HAP-1 (cell line): ENCODE measurements around the gene RAPSN.
"Not testable (repeated sequence)": the region's sequence is repeated elsewhere in the genome, so short reads cannot be mapped to it uniquely, and the experiment has no call there.

Experiments used
- DNase-seq, 2 experiments: peaks; one replicate each; pipeline ENCODE4 v3.0.0-alpha.2; 2016 to 2020; ENCODE audit warnings: low spot score in 2 of 2
- H3K27me3 ChIP-seq: fragments of 250-450 bp; sonication (Bioruptor Pico); 2 replicates; pipeline ENCODE4 v1.5.1; 2020; ENCODE audit warnings: low read depth, mild to moderate bottlenecking, moderate library complexity
- H3K36me3 ChIP-seq: fragments of 250-450 bp; sonication (Bioruptor Pico); replicated peaks from 2 replicates; pipeline ENCODE4 v1.5.1; 2020; ENCODE audit warnings: mild to moderate bottlenecking
- H3K4me1 ChIP-seq: fragments of 250-450 bp; sonication (Bioruptor Pico); 2 replicates; pipeline ENCODE4 v1.5.1; 2020; ENCODE audit warnings: mild to moderate bottlenecking
- H3K4me3 ChIP-seq: fragments of 250-450 bp; sonication (Bioruptor Pico); 2 replicates; pipeline ENCODE4 v1.5.1; 2020; ENCODE audit warnings: mild to moderate bottlenecking, moderate library complexity
- H3K9me3 ChIP-seq: fragments of 250-450 bp; sonication (Bioruptor Pico); 2 replicates; pipeline ENCODE4 v1.5.1; 2020; ENCODE audit warnings: mild to moderate bottlenecking, moderate library complexity
- in situ Hi-C: fragments of 300-500 bp; cut with MboI; formaldehyde crosslinking; loops from 3 replicates; pipeline ENCODE4 v1.14.3; 2020; ENCODE audit warnings: low sequenced_read_pairs, inconsistent platforms, mixed read lengths

The RAPSN gene

DNA sequence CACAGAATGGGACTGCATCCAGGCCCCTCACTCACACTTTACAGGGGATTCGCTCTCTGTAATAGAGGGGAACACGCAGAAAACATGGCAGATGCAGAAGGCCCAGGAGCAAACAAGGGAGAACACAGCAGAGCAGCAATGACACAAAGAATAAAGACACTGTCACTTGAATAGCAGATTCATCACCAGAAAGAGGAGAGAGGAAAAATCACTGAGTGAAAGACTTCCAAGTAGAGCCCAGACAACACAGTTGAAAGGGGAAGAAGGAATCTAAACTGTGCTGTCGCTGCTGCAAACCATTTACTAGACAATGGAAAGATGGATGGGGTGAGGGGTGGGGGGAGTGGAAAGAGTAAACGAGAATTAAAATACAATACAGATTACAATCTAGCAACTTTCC, 28.8 kb upstream of the RAPSN start:
- in situ Hi-C loops = no loop called here
- Histone ChIP-seq H3K27me3 (no peaks in the 10 kb centered on the region), H3K36me3 (peaks cover 90% of the 10 kb centered on the region), H3K4me3 (no peak overlapping the region), H3K4me1 (no peaks in the 10 kb centered on the region), H3K9me3 (no peaks in the 10 kb centered on the region)
- no peak for DNase-seq

DNA sequence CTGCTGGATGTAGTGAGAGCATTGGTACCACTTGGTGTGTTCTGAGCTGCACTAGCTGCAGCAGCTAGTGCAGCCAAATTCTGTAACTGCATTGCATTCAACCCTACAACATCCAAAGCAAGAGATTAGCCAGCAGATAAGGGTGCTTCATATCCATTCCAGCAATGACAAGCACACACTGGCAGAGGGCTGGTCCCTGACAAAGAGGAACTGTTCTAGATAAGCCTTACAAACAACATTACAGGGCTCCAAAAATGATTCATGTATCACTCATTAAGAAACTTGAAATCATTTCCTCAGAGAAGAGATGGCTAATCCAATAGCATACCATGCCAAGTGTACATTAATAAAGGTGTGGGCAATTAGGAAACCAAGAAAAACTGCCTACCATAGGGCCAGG, 28.4 kb upstream of the RAPSN start:
- no peak overlapping the region for H3K4me3 ChIP-seq
- no peaks in the 10 kb centered on the region for H3K27me3 ChIP-seq
- peaks cover 90% of the 10 kb centered on the region for H3K36me3 ChIP-seq
- in situ Hi-C loops = no loop called here
- no peak for DNase-seq
- no peaks in the 10 kb centered on the region for H3K9me3 ChIP-seq
- H3K4me1 ChIP-seq = no peaks in the 10 kb centered on the region

DNA sequence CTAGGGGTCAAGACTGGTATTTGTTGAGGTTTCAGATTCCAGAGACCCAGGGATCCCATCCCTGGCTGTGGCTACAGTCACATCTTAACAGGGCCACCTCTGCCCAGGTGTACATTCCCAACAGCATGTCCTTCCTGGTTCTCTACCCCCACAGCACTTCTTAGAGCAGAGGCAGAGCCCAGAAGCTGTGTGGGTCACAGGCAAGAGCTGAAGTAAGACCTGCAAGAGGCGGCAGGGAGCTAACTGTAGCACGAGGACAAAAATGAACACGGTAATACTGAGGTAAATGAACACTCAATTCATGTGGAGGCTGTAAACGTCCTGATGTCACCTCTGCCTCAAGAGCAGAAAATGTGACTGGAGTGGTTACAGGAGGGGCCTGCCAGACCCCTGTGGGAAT, 21.7 kb upstream of the RAPSN start:
- Histone ChIP-seq H3K4me1 (no peaks in the 10 kb centered on the region), H3K27me3 (no peaks in the 10 kb centered on the region), H3K9me3 (no peaks in the 10 kb centered on the region), H3K36me3 (peaks cover 73% of the 10 kb centered on the region), H3K4me3 (no peak overlapping the region)
- in situ Hi-C loops = no loop called here
- DNase-seq = no peak

DNA sequence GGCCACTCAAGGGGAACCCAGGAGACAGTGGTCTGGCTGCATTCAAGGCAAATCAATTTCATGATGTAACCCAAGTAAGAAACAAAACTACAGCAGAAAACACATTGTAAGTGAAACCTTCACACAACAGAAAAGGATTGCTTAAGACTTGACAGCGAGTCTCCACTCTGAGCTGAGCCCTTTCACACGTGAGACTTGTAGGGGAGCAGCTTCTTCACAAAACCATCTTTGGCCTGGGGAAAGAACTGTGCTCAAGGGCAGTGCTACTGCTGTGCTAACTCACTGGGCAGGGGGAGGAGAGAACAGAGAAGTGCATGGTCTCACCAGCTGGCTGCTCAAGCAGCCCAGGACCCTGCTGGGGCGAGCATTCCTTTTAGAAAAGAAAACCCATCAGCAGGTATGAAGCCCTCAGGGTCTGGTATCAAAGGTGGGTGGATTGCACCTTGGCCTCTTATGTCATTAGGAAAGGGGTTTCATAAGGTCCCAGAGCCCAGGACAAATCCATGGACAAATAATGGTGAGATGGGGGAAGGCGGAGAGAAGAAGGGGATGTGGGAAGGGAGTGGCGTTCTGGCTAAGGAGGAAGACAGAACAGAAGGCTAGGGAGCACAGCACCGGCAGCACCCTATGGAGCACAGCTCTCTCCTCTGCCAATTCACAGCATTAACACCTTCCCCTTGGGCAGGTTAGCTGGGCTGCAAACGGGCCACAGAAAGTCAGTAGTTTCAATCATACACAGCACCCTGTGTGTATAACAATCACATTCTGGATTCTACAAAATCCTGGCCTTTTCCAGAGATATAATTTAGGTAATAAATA, 20.6 kb upstream of the RAPSN start:
- peaks cover 67% of the 10 kb centered on the region for H3K36me3 ChIP-seq
- in situ Hi-C loops = no loop called here

DNA sequence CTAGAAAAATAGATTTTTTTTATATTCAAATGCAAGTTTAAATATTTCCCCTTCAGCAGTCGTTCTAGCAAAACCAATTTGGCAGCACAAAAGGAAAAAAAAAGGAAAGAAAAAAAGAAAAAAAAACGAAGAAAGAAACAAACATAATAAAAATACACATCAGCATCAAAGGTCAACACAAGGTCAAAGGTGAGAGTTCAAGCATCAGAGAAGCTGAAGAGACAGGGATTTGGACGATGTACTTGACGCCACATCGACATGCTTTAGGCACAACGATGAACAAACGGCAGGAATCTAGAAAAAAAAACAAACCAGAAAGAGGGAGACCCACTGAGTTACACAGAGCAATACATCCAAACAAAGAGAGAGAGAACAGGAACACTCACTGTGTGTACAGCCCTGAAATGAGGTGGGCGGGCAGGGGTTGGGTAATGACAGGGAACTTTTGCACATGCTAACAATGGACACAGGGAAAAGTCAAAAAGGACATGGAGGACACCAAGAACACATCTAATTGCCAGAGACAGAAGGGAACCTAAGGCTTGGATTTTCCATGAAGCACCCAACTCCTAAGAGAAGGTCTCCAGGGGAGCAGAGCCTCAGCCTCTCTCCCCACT, 19.8 kb upstream of the RAPSN start:
- Histone ChIP-seq H3K36me3 (peaks cover 64% of the 10 kb centered on the region), H3K9me3 (no peaks in the 10 kb centered on the region), H3K4me1 (peaks cover 5% of the 10 kb centered on the region), H3K4me3 (no peak overlapping the region), H3K27me3 (no peaks in the 10 kb centered on the region)
- in situ Hi-C loops = no loop called here
- DNase-seq = no peak

More for the DNA sequence above, 20.6 kb upstream of the RAPSN start:
- H3K4me3 ChIP-seq = no peak overlapping the region
- no peak for DNase-seq
- no peaks in the 10 kb centered on the region for H3K9me3 ChIP-seq
- no peaks in the 10 kb centered on the region for H3K27me3 ChIP-seq
- H3K4me1 ChIP-seq = peaks cover 5% of the 10 kb centered on the region

DNA sequence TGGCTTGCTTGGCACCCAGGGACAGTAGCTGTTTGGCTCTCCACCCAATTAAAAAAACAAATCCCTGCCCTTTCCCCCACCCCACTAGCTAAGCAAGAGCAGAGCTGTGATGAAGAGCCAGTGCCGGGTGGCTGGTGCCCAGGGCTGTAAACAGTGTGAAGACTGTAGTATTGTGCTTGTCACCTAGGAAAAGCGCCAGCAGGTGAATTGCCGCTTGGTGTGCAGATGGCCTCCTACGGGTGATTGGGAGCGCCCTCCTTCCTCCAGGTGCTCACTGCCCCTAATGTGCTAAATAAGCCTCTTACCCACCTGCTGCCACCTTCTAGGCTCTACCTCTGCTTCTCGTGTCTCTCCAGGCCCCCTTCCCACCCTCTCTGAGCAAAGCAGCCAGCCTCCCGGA, 18.4 kb upstream of the RAPSN start:
- in situ Hi-C loops = no loop called here
- H3K4me3 ChIP-seq = no peak overlapping the region
- H3K36me3 ChIP-seq = peaks cover 51% of the 10 kb centered on the region
- peaks cover 5% of the 10 kb centered on the region for H3K4me1 ChIP-seq
- H3K9me3 ChIP-seq = no peaks in the 10 kb centered on the region
- H3K27me3 ChIP-seq = no peaks in the 10 kb centered on the region
- DNase-seq = no peak

DNA sequence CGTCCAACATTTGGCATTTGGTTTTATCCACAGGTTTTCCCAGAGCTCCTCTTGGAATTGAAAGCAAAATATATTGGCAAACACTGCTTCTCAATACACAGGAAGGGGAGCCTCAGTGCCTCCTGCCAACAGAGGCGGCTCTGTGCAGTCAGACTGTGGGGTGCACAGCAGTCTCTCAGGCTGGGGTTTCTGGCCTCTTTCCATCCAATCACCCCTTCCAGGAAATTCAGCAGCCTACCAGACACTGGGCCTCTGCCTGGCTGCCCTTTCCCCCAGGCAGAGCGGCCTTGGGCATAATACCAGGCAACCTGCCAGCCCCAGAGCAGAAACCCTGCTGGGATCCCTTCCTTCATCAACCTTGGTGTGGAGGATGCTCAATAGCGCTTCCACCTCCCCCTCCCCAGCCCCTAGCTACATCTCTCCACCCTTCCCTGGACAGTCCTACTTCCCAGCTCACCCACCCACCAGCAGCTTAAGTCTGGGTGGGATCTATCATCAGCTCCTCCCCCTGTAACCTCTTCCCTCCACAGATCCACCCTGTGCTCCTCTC, 17.8 kb upstream of the RAPSN start:
- in situ Hi-C loops = no loop called here
- Histone ChIP-seq H3K4me3 (no peak overlapping the region), H3K36me3 (peaks cover 45% of the 10 kb centered on the region), H3K4me1 (peaks cover 5% of the 10 kb centered on the region), H3K27me3 (no peaks in the 10 kb centered on the region), H3K9me3 (no peaks in the 10 kb centered on the region)
- no peak for DNase-seq

DNA sequence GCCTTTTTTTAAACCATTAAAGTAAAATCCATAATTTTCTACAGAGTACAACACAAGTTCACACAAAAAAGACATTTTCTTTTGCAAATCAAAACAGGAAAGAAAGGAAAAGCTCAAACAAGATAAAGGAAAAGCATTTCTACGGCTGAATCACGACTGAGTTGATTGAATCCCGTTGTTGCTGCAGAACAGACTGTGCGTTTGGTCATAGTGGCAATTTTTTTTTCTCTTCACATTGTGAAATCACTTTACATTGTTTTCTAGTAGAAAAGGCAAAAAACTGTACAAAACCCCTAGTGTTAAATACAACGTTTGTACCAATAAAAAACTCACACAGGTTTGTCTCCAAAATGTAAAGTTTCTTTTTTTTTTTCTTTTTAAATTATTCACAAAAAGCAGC, 17.3 kb upstream of the RAPSN start:
- no peak for DNase-seq
- H3K36me3 ChIP-seq = peaks cover 39% of the 10 kb centered on the region
- no peaks in the 10 kb centered on the region for H3K27me3 ChIP-seq
- H3K9me3 ChIP-seq = no peaks in the 10 kb centered on the region
- H3K4me3 ChIP-seq = no peak overlapping the region
- in situ Hi-C loops = no loop called here
- peaks cover 5% of the 10 kb centered on the region for H3K4me1 ChIP-seq

DNA sequence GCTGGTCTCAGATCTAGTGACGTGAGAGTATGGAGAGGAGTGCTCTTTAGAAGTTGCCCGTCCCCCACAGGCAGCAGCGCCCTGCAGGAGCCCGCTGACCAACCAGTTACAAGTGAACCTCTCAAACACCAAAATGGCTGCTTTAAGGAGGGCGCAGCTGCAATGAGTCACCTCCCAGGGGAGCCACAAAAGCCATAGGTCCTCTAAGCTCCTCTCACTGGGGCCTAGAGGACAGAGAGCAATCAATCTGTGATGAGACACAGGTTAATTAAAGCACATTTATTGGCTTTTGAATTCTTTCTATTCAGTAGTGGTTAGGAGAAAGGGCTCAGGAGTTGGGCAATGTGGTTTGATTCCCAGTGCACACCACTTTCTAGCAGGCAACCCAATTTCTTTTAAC, 15.5 kb upstream of the RAPSN start:
- in situ Hi-C loops = no loop called here
- peak; percentile 38 to 81 for DNase-seq
- Histone ChIP-seq H3K36me3 (peaks cover 24% of the 10 kb centered on the region), H3K9me3 (no peaks in the 10 kb centered on the region), H3K4me1 (peaks cover 5% of the 10 kb centered on the region), H3K4me3 (no peak overlapping the region), H3K27me3 (no peaks in the 10 kb centered on the region)

DNA sequence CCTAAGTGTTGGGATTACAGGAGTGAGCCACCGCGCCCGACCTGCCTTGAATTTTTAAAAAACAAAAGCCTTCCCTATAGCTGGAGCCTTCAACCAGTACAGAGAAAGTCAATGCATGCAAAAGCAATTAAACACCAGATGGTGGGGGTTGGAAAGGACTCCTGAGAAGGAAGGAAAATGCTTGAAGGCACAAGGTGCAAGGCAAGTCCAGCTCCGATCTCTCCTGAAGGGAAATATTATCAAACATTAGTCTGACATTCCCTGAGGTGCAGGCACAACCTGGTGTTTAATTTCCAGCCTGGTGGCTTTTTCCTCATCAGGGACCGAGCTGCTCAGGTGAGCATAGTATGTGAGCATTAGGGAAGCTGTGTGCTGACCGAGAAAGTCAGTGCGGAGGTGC, 12.9 kb upstream of the RAPSN start:
- H3K4me3 ChIP-seq = no peak overlapping the region
- in situ Hi-C loops = no loop called here
- peaks cover 5% of the 10 kb centered on the region for H3K4me1 ChIP-seq
- no peaks in the 10 kb centered on the region for H3K27me3 ChIP-seq
- H3K9me3 ChIP-seq = no peaks in the 10 kb centered on the region
- peaks cover 15% of the 10 kb centered on the region for H3K36me3 ChIP-seq
- no peak for DNase-seq

DNA sequence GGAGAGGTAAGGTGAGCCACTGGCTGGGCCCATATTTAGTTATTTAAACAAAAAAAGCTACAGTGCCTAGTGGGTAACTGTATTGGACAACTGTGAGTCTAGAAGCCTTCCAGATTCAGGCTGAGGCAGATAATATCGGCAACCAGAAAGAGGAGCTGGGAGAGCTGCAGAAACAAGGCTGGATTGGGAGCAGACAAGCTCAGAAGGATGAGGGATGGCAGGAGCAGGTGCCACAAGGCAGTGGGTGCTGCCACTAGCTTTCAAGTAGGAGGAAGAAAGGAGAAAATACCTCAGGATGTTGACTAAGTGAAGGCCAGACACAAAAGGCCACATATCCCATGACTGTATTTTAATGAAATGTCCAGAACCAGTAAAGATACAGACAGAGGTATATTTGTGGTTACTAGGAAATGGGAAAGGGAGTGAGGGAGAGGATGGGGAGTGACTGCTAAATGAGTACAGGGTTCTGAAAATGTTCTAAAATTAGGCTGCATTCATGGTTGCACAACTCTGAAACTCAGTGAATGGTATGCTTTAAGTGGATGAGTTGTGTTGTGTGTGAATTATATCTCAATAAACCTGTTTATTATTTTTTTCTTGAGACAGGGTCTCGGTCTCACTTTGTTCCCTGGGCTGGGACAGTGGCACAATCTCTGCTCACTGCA, 11.8 kb upstream of the RAPSN start:
- H3K27me3 ChIP-seq = no peaks in the 10 kb centered on the region
- no peak overlapping the region for H3K4me3 ChIP-seq
- peaks cover 5% of the 10 kb centered on the region for H3K4me1 ChIP-seq
- H3K9me3 ChIP-seq = no peaks in the 10 kb centered on the region
- H3K36me3 ChIP-seq = peaks cover 13% of the 10 kb centered on the region
- in situ Hi-C loops = no loop called here
- DNase-seq = no peak

DNA sequence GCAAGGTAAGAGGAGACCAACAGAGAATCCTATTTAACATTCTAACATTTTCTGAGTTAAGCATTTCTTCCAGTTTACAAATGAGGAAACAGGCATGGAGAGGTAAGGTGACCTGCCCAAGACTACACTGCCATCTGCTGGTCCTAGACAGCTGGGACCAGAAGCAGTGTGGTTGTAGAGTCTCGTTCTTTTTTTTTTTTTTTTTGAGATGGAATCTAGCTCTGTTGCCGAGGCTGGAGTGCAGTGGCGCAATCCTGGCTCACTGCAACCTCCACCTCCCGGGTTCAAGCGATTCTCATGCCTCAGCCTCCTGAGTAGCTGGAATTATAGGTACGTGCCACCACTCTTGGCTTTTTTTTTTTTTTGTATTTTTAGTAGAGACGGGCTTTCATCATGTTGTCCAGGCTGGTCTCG, 5.3 kb upstream of the RAPSN start:
- H3K9me3 ChIP-seq, H3K27me3 ChIP-seq, H3K4me3 ChIP-seq, H3K36me3 ChIP-seq, in situ Hi-C loops, H3K4me1 ChIP-seq: not testable (repeated sequence)
- peak; percentile 76 to 82 for DNase-seq

DNA sequence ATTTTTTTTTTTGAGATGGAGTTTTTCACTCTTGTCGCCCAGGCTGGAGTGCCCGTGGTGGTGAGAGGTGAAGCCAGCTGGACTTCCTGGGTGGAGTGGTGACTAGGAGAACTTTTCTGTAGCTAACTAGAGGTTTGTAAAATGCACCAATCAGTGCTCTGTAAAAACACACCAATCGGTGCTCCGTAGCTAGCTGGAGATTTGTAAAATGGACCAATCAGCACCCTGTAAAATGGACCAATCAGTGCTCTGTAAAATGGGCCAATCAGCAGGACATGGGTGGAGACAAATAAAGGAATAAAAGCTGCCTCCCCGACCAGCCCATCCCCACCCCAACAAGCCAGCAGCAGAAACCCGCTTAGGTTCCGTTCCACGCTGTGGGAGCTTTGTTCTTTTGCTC, 4.4 kb upstream of the RAPSN start:
- no peak overlapping the region for H3K4me3 ChIP-seq
- no peak for DNase-seq
- H3K4me1 ChIP-seq = no peaks in the 10 kb centered on the region
- H3K27me3 ChIP-seq = no peaks in the 10 kb centered on the region
- H3K36me3 ChIP-seq = no peaks in the 10 kb centered on the region
- in situ Hi-C loops = no loop called here
- no peaks in the 10 kb centered on the region for H3K9me3 ChIP-seq

DNA sequence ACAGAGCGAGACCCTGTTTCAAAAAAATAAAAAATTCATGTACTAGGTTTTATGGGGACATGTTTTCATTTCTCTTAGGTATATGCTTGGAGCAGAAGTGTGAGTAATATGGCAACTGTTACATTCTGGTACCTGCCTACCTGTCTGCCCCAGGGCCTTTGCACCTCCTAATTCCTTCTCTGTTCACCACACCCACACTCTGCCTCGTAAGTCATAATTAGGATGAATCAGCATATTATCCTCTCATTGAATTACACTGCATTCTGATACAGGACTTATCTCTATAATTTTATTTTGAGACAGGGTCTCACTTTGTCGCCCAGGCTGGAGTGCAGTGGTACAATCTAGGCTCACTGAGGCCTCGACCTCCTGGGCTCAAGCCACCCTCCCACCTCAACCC, 3.1 kb upstream of the RAPSN start:
- DNase-seq = no peak
- no peaks in the 10 kb centered on the region for H3K4me1 ChIP-seq
- H3K27me3 ChIP-seq = no peaks in the 10 kb centered on the region
- H3K4me3 ChIP-seq = no peak overlapping the region
- in situ Hi-C loops = no loop called here
- H3K9me3 ChIP-seq = no peaks in the 10 kb centered on the region
- H3K36me3 ChIP-seq = no peaks in the 10 kb centered on the region
